WERI-Rb-1 (cell line): ENCODE measurements around the gene HCAR1.
A peak's percentile ranks its signal among the peaks of the same experiment; 100 is the strongest.
"Not testable (repeated sequence)": the region's sequence is repeated elsewhere in the genome, so short reads cannot be mapped to it uniquely, and the experiment has no call there.

Experiments used
- DNase-seq: peaks from one replicate; pipeline ENCODE4 v3.0.0-alpha.2; 2020
- H3K27ac ChIP-seq: fragments of 250-450 bp; sonication (Bioruptor Pico); 2 replicates; pipeline ENCODE4 v1.5.1; 2020; ENCODE audit warnings: mild to moderate bottlenecking, moderate library complexity
- H3K27me3 ChIP-seq: fragments of 250-450 bp; sonication (Bioruptor Pico); 2 replicates; pipeline ENCODE4 v1.5.1; 2021; ENCODE audit warnings: mild to moderate bottlenecking, low read depth, moderate library complexity; ENCODE audit not compliant: insufficient read depth, severe bottlenecking
- H3K36me3 ChIP-seq: fragments of 250-450 bp; sonication (Bioruptor Pico); 2 replicates; pipeline ENCODE4 v1.5.1; 2020; ENCODE audit warnings: mild to moderate bottlenecking, moderate library complexity
- H3K4me3 ChIP-seq: 2 replicates; pipeline ENCODE4 v1.5.1; 2011; ENCODE audit warnings: low read depth, mild to moderate bottlenecking, control low read depth, low read length
- H3K9me3 ChIP-seq: fragments of 250-450 bp; sonication (Bioruptor Pico); 2 replicates; pipeline ENCODE4 v1.5.1; 2021; ENCODE audit warnings: mild to moderate bottlenecking, moderate library complexity; ENCODE audit not compliant: severe bottlenecking
- TF ChIP-seq, protein P1 (sequence below): IDR thresholded peaks from 2 replicates; pipeline ENCODE4 v1.5.1; 2011; ENCODE audit warnings: low read depth, mild to moderate bottlenecking, control low read depth, inconsistent platforms, low read length

The HCAR1 gene

DNA sequence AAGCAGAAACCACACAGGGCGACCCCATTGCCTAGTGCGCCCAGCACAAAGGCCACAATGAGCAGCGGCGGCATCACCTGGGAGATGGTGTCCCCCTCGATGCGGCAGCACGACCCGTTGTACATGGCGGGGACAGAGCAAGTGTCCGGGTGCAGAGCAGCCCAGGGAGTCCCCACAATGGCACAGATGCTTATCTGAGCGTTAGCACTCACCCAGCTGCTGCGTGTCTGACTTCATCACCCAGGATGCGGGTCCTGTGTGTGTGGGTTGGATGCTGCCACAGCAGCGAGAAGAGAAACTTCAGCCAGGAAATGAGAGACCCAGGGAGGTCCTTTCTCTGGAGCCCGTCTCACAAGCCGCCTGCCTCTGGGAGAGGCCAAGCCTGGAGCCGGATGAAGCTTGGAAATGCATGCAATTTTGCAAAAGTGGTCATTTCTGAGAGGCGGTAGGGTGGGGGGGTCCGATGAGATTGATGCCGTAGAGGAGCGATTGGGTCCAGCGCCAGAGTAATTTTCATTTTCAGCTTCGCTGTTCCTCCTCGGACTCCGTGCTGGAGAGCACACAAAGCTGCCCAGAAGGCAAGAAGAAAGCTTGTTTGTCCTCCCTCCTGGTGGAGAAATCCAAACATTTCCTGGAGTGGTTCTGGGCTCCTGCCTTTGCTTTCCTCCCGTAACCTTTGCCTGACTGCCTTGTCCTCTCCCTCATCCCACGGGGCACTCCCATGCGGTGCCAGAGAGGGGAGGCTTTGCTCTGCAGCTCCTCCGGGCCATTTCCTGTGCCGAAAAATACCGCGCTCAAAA, at the start of gene HCAR1:
Gene HCAR1 (minus strand): TSS at position 630 of the 800 bp plus-strand sequence. CDS start 505 bp downstream, at position 125.
- DNase-seq, result no peak
- no peaks in the 10 kb centered on the region for H3K9me3 ChIP-seq
- no peak within 1 kb of the TSS for H3K27ac ChIP-seq
- TF ChIP-seq, protein P1, sequence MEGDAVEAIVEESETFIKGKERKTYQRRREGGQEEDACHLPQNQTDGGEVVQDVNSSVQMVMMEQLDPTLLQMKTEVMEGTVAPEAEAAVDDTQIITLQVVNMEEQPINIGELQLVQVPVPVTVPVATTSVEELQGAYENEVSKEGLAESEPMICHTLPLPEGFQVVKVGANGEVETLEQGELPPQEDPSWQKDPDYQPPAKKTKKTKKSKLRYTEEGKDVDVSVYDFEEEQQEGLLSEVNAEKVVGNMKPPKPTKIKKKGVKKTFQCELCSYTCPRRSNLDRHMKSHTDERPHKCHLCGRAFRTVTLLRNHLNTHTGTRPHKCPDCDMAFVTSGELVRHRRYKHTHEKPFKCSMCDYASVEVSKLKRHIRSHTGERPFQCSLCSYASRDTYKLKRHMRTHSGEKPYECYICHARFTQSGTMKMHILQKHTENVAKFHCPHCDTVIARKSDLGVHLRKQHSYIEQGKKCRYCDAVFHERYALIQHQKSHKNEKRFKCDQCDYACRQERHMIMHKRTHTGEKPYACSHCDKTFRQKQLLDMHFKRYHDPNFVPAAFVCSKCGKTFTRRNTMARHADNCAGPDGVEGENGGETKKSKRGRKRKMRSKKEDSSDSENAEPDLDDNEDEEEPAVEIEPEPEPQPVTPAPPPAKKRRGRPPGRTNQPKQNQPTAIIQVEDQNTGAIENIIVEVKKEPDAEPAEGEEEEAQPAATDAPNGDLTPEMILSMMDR, result no peak
- H3K36me3 ChIP-seq, result no peaks in the 10 kb centered on the region
- no peaks in the 10 kb centered on the region for H3K27me3 ChIP-seq
- no peak within 1 kb of the TSS for H3K4me3 ChIP-seq

- no peaks in the 10 kb centered on the region for H3K9me3 ChIP-seq
- peaks cover 78% of the 10 kb centered on the region for H3K36me3 ChIP-seq
- no peak overlapping the region for H3K27ac ChIP-seq
- H3K27me3 ChIP-seq, result no peaks in the 10 kb centered on the region
- TF ChIP-seq, protein P1, result no peak
- DNase-seq, result no peak
- H3K4me3 ChIP-seq, result no peak overlapping the region
Measured at GRCh38 chr12:122757568-122757967, 26.9 kb upstream of the HCAR1 start.

DNA sequence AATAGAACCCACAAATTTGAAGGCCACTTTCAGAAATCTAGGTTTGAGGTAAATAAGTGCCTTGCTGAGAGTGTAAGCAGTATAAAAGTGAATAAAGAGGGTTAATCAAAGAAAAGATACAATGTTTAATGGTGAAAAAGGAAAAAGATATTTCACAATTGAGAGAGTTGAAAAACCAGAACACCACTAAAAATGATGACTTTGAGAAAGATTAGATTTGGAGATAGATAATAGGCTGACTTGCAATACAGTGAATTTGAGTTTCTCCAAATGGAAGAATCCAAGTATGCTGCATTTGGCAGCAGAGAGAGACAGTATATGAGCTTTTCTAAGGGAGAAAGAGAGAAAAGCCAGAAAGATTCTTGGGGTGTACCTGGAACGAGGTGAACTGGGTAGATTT, 24.1 kb upstream of the HCAR1 start:
- no peak for DNase-seq
- no peak overlapping the region for H3K27ac ChIP-seq
- TF ChIP-seq, protein P1, result no peak
- H3K4me3 ChIP-seq, result no peak overlapping the region
- H3K27me3 ChIP-seq, result no peaks in the 10 kb centered on the region
- peaks cover 61% of the 10 kb centered on the region for H3K36me3 ChIP-seq
- H3K9me3 ChIP-seq, result no peaks in the 10 kb centered on the region

GRCh38 chr12:122753319-122753650, 22.6 kb upstream of the HCAR1 start:
- Histone ChIP-seq H3K36me3 (peaks cover 48% of the 10 kb centered on the region), H3K9me3 (no peaks in the 10 kb centered on the region), H3K27me3 (no peaks in the 10 kb centered on the region), H3K4me3 (peak overlapping the region; percentile 78), H3K27ac (peak overlapping the region; percentile 93)
- no peak for DNase-seq
- TF ChIP-seq, protein P1, result no peak

GRCh38 chr12:122752464-122753318, 22.0 kb upstream of the HCAR1 start, which contains the start of gene DENR:
DENR (plus strand) TSS chr12:122752824; CDS start chr12:122753702, 878 bp downstream.
- peak within 1 kb of the TSS; percentile 93 for H3K27ac ChIP-seq
- peak; percentile 98 for DNase-seq
- TF ChIP-seq, protein P1, result peak; percentile 94
- H3K36me3 ChIP-seq, result peaks cover 42% of the 10 kb centered on the region
- peak within 1 kb of the TSS; percentile 78 for H3K4me3 ChIP-seq
- H3K27me3 ChIP-seq, result no peaks in the 10 kb centered on the region
- H3K9me3 ChIP-seq, result no peaks in the 10 kb centered on the region

DNA sequence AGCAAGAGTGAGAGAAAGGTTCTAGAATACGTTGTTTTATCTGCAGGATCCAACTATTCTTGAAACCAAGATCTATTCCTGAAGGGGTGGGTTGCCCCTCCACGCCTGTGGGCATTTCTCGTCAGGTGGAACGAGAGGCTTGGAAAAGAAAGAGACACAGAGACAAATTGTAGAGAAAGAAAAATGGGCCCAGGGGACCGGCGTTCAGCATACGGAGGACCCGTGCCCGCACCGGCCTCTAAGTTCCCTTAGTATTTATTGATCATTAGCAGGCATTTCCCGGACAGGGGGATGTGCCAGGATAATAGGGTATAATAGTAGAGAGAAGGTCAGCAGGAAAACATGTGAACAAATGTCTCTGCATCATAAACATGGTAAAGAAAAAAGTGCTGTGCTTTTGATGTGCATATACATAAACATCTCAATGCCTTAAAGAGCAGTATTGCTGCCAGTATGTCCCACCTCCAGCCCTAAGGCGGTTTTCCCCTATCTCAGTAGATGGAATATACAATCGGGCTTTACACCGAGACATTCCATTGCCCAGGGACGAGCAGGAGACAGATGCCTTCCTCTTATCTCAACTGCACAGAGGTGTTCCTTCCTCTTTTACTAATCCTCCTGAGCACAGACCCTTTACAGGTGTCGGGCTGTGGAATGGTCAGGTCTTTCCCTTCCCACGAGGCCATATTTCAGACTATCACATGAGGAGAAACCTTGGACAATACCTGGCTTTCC, 20.3 kb upstream of the HCAR1 start:
- not testable (repeated sequence) for DNase-seq, H3K27me3 ChIP-seq, H3K9me3 ChIP-seq
- H3K36me3 ChIP-seq, result peaks cover 25% of the 10 kb centered on the region
- H3K4me3 ChIP-seq, result peak overlapping the region; percentile 18; the same call in 1 of the 2 replicates
- peak overlapping the region; percentile 77 for H3K27ac ChIP-seq
